Measurements from ENCODE around the gene APOA1. TPM values are rescaled to one million over a fixed set of nuclear protein-coding genes. Genes with fewer than 3 reads are reported as not detected.

APOA1 gene
- total and polyA plus RNA-seq, 2 of the 4 experiments (the other 2 are of a cell fraction), result 0.18 to 0.89 TPM

DNA sequence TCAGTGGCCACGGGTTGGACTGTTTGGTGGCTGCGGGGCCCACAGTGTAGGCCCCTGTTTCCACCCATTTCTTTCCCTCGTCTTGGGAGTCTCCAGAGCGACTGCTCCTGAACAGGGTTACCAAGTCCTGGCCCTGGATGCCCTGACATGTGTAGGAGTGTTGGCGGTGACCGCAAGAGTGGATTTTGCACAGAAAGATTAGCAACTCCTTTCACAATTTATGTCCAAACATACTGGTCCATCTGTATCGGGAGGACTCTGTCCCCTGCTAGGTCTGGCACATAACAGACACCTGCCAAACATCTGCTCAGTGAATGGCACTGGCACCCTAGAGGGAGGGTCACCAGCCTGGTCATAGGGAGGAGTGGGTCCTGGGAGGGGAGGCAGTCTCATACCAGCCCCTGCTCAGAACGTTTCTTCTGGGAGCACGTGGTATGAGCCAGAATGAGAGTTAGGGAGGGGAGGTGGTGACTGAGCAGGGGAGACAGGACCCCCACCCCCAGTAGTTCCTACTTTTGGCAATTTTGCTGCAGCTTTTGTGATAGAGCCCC is 3.4 kb upstream of the APOA1 start:
- Histone ChIP-seq H2AK5ac (ENCODE audit: low read depth, low read length) (no peak overlapping the region), H2BK20ac (ENCODE audit: low read depth, low read length) (no peak overlapping the region), H3K4ac (ENCODE audit: low read depth, low read length) (no peak overlapping the region), H4K5ac (ENCODE audit: low read depth, low read length) (no peak overlapping the region), H3K9ac (ENCODE audit: low read depth, low read length) (no peak overlapping the region), H3K56ac (ENCODE audit: extremely low read depth, insufficient read depth, low read length) (no peak overlapping the region), H3K36me3 (ENCODE audit: control insufficient read depth, insufficient read depth, low read length) (peaks cover 15% of the 10 kb centered on the region), H3K14ac (replicated peaks; ENCODE audit: low read depth, low read length) (no peak overlapping the region), H2BK5ac (ENCODE audit: low read depth, low read length, poor library complexity, severe bottlenecking) (no peak overlapping the region), H3K18ac (ENCODE audit: low read depth, low read length) (no peak overlapping the region), H4K91ac (ENCODE audit: insufficient read depth, low read depth, low read length) (no peak overlapping the region), H3K9me1 (ENCODE audit: insufficient read depth, low read length) (no peaks in the 10 kb centered on the region), H3K23ac (ENCODE audit: low read depth, low read length) (no peak overlapping the region), H4K20me1 (ENCODE audit: insufficient read depth, low read length) (no peaks in the 10 kb centered on the region), H2AFZ (replicated peaks; ENCODE audit: low read length, poor library complexity) (no peak overlapping the region), H2AK9ac (replicated peaks; ENCODE audit: low read depth, low read length, poor library complexity) (no peak overlapping the region), H3K9me3 (ENCODE audit: control insufficient read depth, insufficient read depth, low read length) (no peaks in the 10 kb centered on the region), H3K79me1 (ENCODE audit: low read depth in 1 of 2, low read length in 2 of 2) (no peaks in the 10 kb centered on the region), H3K27ac (ENCODE audit: insufficient read depth, low read length) (no peak overlapping the region), H2BK120ac (ENCODE audit: low read depth, low read length) (no peak overlapping the region), H3K4me3 (ENCODE audit: insufficient read depth, low read depth, low read length) (no peak overlapping the region), H3K4me1 (ENCODE audit: control insufficient read depth, insufficient read depth, low read length) (no peaks in the 10 kb centered on the region), H2BK15ac (ENCODE audit: low read depth, low read length) (no peak overlapping the region), H3K4me2 (ENCODE audit: low read depth, low read length) (no peak overlapping the region), H4K8ac (ENCODE audit: low read depth in 2 of 2, low read length in 2 of 2) (no peak overlapping the region), H3K27me3 (ENCODE audit: control insufficient read depth, insufficient read depth, low read length) (no peaks in the 10 kb centered on the region)
- intact Hi-C loops (cut with micrococcal nuclease) (no loop called here), in situ Hi-C loops (cut with MboI; ENCODE audit: low sequenced_read_pairs) (no loop called here), dilution Hi-C loops (cut with HindIII; ENCODE audit: low sequenced_read_pairs, unreplicated experiment) (no loop called here)
- ChIA-PET POLR2A (ENCODE audit: unreplicated experiment) (no interaction called here), CTCF (interaction anchor here (0.6 to 1.0 kb wide), 2 partner anchors 12 to 218 kb away, joined by 3 to 4 read pairs; no protein-coding TSS in a partner anchor)
- ATAC-seq (ENCODE audit: low read depth) (no peak), DNase-seq (no peak)
- 70% methylated on average over 2 of the region's 9 CpGs; no CpG with 5 or more reads in 1 of the 2 experiments for whole genome bisulfite sequencing, 2 experiments (ENCODE audit: extremely low coverage in 2 of 2, insufficient read length in 1 of 2)
- no TSS peak for BruUV-seq (replicated peaks)
- TF ChIP-seq, protein P1, sequence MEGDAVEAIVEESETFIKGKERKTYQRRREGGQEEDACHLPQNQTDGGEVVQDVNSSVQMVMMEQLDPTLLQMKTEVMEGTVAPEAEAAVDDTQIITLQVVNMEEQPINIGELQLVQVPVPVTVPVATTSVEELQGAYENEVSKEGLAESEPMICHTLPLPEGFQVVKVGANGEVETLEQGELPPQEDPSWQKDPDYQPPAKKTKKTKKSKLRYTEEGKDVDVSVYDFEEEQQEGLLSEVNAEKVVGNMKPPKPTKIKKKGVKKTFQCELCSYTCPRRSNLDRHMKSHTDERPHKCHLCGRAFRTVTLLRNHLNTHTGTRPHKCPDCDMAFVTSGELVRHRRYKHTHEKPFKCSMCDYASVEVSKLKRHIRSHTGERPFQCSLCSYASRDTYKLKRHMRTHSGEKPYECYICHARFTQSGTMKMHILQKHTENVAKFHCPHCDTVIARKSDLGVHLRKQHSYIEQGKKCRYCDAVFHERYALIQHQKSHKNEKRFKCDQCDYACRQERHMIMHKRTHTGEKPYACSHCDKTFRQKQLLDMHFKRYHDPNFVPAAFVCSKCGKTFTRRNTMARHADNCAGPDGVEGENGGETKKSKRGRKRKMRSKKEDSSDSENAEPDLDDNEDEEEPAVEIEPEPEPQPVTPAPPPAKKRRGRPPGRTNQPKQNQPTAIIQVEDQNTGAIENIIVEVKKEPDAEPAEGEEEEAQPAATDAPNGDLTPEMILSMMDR (conservative IDR thresholded peaks at IDR 0.05; ENCODE audit: low read depth, low read length), result no peak
- TF ChIP-seq POLR2A (IDR thresholded peaks at IDR 0.05; ENCODE audit: low read depth, low read length) (no peak), CHD1 (IDR thresholded peaks at IDR 0.05; ENCODE audit: low read depth, low read length) (no peak), MAZ (IDR thresholded peaks at IDR 0.05; ENCODE audit: borderline replicate concordance, low read depth, low read length) (no peak), CEBPB (IDR thresholded peaks at IDR 0.05; ENCODE audit: low read depth, low read length) (no peak), RFX5 (IDR thresholded peaks at IDR 0.05; ENCODE audit: low read depth, low read length) (no peak), NFE2L2 (IDR thresholded peaks at IDR 0.05; ENCODE audit: low read depth, low read length) (no peak), MXI1 (IDR thresholded peaks at IDR 0.05; ENCODE audit: borderline replicate concordance, low read depth, low read length) (no peak), BHLHE40 (IDR thresholded peaks at IDR 0.05; ENCODE audit: low read depth, low read length) (no peak), RAD21 (IDR thresholded peaks at IDR 0.05; ENCODE audit: low read length) (no peak)
- TF ChIP-seq, protein P2, sequence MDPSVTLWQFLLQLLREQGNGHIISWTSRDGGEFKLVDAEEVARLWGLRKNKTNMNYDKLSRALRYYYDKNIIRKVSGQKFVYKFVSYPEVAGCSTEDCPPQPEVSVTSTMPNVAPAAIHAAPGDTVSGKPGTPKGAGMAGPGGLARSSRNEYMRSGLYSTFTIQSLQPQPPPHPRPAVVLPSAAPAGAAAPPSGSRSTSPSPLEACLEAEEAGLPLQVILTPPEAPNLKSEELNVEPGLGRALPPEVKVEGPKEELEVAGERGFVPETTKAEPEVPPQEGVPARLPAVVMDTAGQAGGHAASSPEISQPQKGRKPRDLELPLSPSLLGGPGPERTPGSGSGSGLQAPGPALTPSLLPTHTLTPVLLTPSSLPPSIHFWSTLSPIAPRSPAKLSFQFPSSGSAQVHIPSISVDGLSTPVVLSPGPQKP (IDR thresholded peaks at IDR 0.05; ENCODE audit: borderline replicate concordance, low read depth, low read length), result no peak
- TF ChIP-seq, protein P3, sequence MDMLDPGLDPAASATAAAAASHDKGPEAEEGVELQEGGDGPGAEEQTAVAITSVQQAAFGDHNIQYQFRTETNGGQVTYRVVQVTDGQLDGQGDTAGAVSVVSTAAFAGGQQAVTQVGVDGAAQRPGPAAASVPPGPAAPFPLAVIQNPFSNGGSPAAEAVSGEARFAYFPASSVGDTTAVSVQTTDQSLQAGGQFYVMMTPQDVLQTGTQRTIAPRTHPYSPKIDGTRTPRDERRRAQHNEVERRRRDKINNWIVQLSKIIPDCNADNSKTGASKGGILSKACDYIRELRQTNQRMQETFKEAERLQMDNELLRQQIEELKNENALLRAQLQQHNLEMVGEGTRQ (IDR thresholded peaks at IDR 0.05; ENCODE audit: low read depth, low read length), result no peak

All from IMR-90 (cell line).